GM19351 (cell line): ENCODE measurements around the gene TSTD2.
"Not testable (repeated sequence)": the region's sequence is repeated elsewhere in the genome, so short reads cannot be mapped to it uniquely, and the experiment has no call there.

Experiments
- ATAC-seq: cut with Tn5 transposase; IDR thresholded peaks from one replicate; pipeline ENCODE4 v1.9.1; 2021; ENCODE audit warnings: mild to moderate bottlenecking, moderate library complexity; ENCODE audit not compliant: unreplicated experiment

TSTD2 gene

GRCh38 chr9:97632248-97632984 is 752 bp downstream of the TSTD2 start:
- peak; percentile 10 for ATAC-seq

GRCh38 chr9:97630591-97630990 is 2.6 kb downstream of the TSTD2 start:
- no peak for ATAC-seq

- no peak for ATAC-seq
These were observed 4.0 kb downstream of the TSTD2 start for GRCh38 chr9:97629156-97629555.

- ATAC-seq: no peak
These were observed 4.5 kb downstream of the TSTD2 start for GRCh38 chr9:97628668-97629067.

- no peak for ATAC-seq
These were observed 5.5 kb downstream of the TSTD2 start for GRCh38 chr9:97627624-97628023.

- ATAC-seq: no peak
These were observed 7.5 kb downstream of the TSTD2 start for GRCh38 chr9:97625620-97626019.

GRCh38 chr9:97623946-97624345 is 9.2 kb downstream of the TSTD2 start:
- ATAC-seq: no peak

GRCh38 chr9:97622483-97622882 is 10.7 kb downstream of the TSTD2 start:
- not testable (repeated sequence) for ATAC-seq

GRCh38 chr9:97620063-97620462 is 13.1 kb downstream of the TSTD2 start:
- not testable (repeated sequence) for ATAC-seq

- peak; percentile 74 for ATAC-seq
These were observed 15.2 kb downstream of the TSTD2 start for GRCh38 chr9:97617939-97618416.

GRCh38 chr9:97615439-97616072 is 17.6 kb downstream of the TSTD2 start:
- no peak for ATAC-seq

GRCh38 chr9:97604901-97605645 is 28.1 kb downstream of the TSTD2 start:
- ATAC-seq: no peak

- ATAC-seq: no peak
These were observed 30.7 kb downstream of the TSTD2 start for GRCh38 chr9:97602430-97602829.

GRCh38 chr9:97601228-97601898 is 31.8 kb downstream of the TSTD2 start:
- no peak for ATAC-seq

GRCh38 chr9:97600531-97601227 is 32.5 kb downstream of the TSTD2 start:
- ATAC-seq: no peak

- no peak for ATAC-seq
These were observed 33.8 kb downstream of the TSTD2 start for GRCh38 chr9:97599314-97599846.

GRCh38 chr9:97598461-97599288 is 34.5 kb downstream of the TSTD2 start:
- ATAC-seq: peak; percentile 85

GRCh38 chr9:97596906-97597305 is 36.3 kb downstream of the TSTD2 start:
- no peak for ATAC-seq

GRCh38 chr9:97594381-97594921 is 38.7 kb downstream of the TSTD2 start:
- ATAC-seq: no peak
